Esophagus squamous epithelium (tissue), 4 donors: ENCODE results near the gene SLC9A8.

ENCODE experiments used
- CTCF ChIP-seq, 6 experiments: fragments of 450-650 bp in 4 of 6; fragments of 200-600 bp in 2 of 6; sonication (generic) in 2 of 6; IDR thresholded peaks; one replicate each; pipeline ENCODE4 v1.5.1; 2016 to 2019; ENCODE audit warnings: antibody characterized with exemption in 6 of 6, mild to moderate bottlenecking in 4 of 6, moderate library complexity in 4 of 6
- POLR2A ChIP-seq, 4 donors: fragments of 450-650 bp; IDR thresholded peaks; one replicate each; pipeline ENCODE4 v1.6.1; 2017; ENCODE audit warnings: antibody characterized with exemption in 4 of 4, mild to moderate bottlenecking in 4 of 4, moderate library complexity in 3 of 4

- TF ChIP-seq CTCF (IDR thresholded peaks at IDR 0.05): no peak
- no peak for TF ChIP-seq POLR2A (IDR thresholded peaks at IDR 0.05)
These were observed 53.4 kb downstream of the SLC9A8 start for GRCh38 chr20:49866051-49866450.
